KOPT-K1 (cell line): Measurements from ENCODE around the gene OR2T4.

Experiments
- H3K27ac ChIP-seq: fragments of 200-600 bp; sonication (generic); 2 replicates; pipeline ENCODE4 v1.5.1; 2016; ENCODE audit warnings: antibody characterized with exemption, mild to moderate bottlenecking, low read depth, low read length; ENCODE audit not compliant: poor library complexity, severe bottlenecking
- H3K36me3 ChIP-seq: fragments of 200-600 bp; sonication (generic); 2 replicates; pipeline ENCODE4 v1.5.1; 2017; ENCODE audit warnings: antibody characterized with exemption, mild to moderate bottlenecking, low read length, moderate library complexity; ENCODE audit not compliant: insufficient read depth
- H3K9me3 ChIP-seq: fragments of 200-600 bp; sonication (generic); 2 replicates; pipeline ENCODE4 v1.5.1; 2017; ENCODE audit warnings: antibody characterized with exemption, low read length, mild to moderate bottlenecking; ENCODE audit not compliant: insufficient read depth, poor library complexity, severe bottlenecking

Gene OR2T4

GRCh38 chr1:248361121-248361715 lies at the start of gene OR2T4:
Gene OR2T4, plus strand, starts transcription at chr1:248361665. Its CDS starts 0 bp downstream, at chr1:248361665.
- H3K36me3 ChIP-seq: no peaks in the 10 kb centered on the region
- no peaks in the 10 kb centered on the region for H3K9me3 ChIP-seq
- no peak within 1 kb of the TSS for H3K27ac ChIP-seq

GRCh38 chr1:248316796-248317195 lies 44.7 kb upstream of the OR2T4 start:
- peaks cover 20% of the 10 kb centered on the region for H3K9me3 ChIP-seq
- H3K36me3 ChIP-seq: no peaks in the 10 kb centered on the region
- no peak overlapping the region for H3K27ac ChIP-seq

GRCh38 chr1:248324468-248324867 lies 37.0 kb upstream of the OR2T4 start, which contains the start of gene OR2M7:
Gene OR2M7, minus strand, starts transcription at chr1:248324568. Its CDS starts 0 bp downstream, at chr1:248324568.
- no peaks in the 10 kb centered on the region for H3K9me3 ChIP-seq
- no peaks in the 10 kb centered on the region for H3K36me3 ChIP-seq
- H3K27ac ChIP-seq: no peak within 1 kb of the TSS

- Histone ChIP-seq H3K36me3 (no peaks in the 10 kb centered on the region), H3K9me3 (no peaks in the 10 kb centered on the region), H3K27ac (no peak overlapping the region)
Observed at GRCh38 chr1:248343451-248343850, 18.0 kb upstream of the OR2T4 start.

GRCh38 chr1:248348475-248348874 lies 13.0 kb upstream of the OR2T4 start, which contains the start of gene OR14C36:
Gene OR14C36, plus strand, starts transcription at chr1:248348775. Its CDS starts 0 bp downstream, at chr1:248348775.
- no peak within 1 kb of the TSS for H3K27ac ChIP-seq
- no peaks in the 10 kb centered on the region for H3K9me3 ChIP-seq
- H3K36me3 ChIP-seq: no peaks in the 10 kb centered on the region

GRCh38 chr1:248359415-248359814 lies 2.0 kb upstream of the OR2T4 start:
- H3K27ac ChIP-seq: no peak overlapping the region
- H3K36me3 ChIP-seq: no peaks in the 10 kb centered on the region
- no peaks in the 10 kb centered on the region for H3K9me3 ChIP-seq

- Histone ChIP-seq H3K36me3 (no peaks in the 10 kb centered on the region), H3K9me3 (no peaks in the 10 kb centered on the region), H3K27ac (no peak overlapping the region)
Observed at GRCh38 chr1:248366609-248367008, 5.1 kb downstream of the OR2T4 start.

- no peaks in the 10 kb centered on the region for H3K9me3 ChIP-seq
- H3K27ac ChIP-seq: no peak overlapping the region
- no peaks in the 10 kb centered on the region for H3K36me3 ChIP-seq
Observed at GRCh38 chr1:248372394-248372793, 10.9 kb downstream of the OR2T4 start.

- Histone ChIP-seq H3K36me3 (no peaks in the 10 kb centered on the region), H3K9me3 (no peaks in the 10 kb centered on the region), H3K27ac (no peak overlapping the region)
Observed at GRCh38 chr1:248373761-248374160, 12.3 kb downstream of the OR2T4 start.

GRCh38 chr1:248375446-248375845 lies 14.0 kb downstream of the OR2T4 start, which contains the start of gene OR2T6:
Gene OR2T6, plus strand, starts transcription at chr1:248375746. Its CDS starts 11,863 bp downstream, at chr1:248387609.
- no peaks in the 10 kb centered on the region for H3K36me3 ChIP-seq
- no peaks in the 10 kb centered on the region for H3K9me3 ChIP-seq
- no peak within 1 kb of the TSS for H3K27ac ChIP-seq

GRCh38 chr1:248376916-248377315 lies 15.5 kb downstream of the OR2T4 start:
- no peaks in the 10 kb centered on the region for H3K9me3 ChIP-seq
- H3K36me3 ChIP-seq: no peaks in the 10 kb centered on the region
- no peak overlapping the region for H3K27ac ChIP-seq

GRCh38 chr1:248380854-248381253 lies 19.4 kb downstream of the OR2T4 start:
- H3K36me3 ChIP-seq: no peaks in the 10 kb centered on the region
- H3K9me3 ChIP-seq: no peaks in the 10 kb centered on the region
- H3K27ac ChIP-seq: no peak overlapping the region

GRCh38 chr1:248388426-248388825 lies 27.0 kb downstream of the OR2T4 start:
- Histone ChIP-seq H3K36me3 (no peaks in the 10 kb centered on the region), H3K27ac (no peak overlapping the region), H3K9me3 (no peaks in the 10 kb centered on the region)

- Histone ChIP-seq H3K9me3 (no peaks in the 10 kb centered on the region), H3K27ac (no peak overlapping the region), H3K36me3 (no peaks in the 10 kb centered on the region)
Observed at GRCh38 chr1:248393050-248393449, 31.6 kb downstream of the OR2T4 start.

GRCh38 chr1:248402748-248403147 lies 41.3 kb downstream of the OR2T4 start, which contains the start of gene OR2T1:
Gene OR2T1, plus strand, starts transcription at chr1:248403048. Its CDS starts 3,100 bp downstream, at chr1:248406148.
- H3K36me3 ChIP-seq: no peaks in the 10 kb centered on the region
- H3K27ac ChIP-seq: no peak within 1 kb of the TSS
- H3K9me3 ChIP-seq: no peaks in the 10 kb centered on the region

GRCh38 chr1:248404024-248404423 lies 42.6 kb downstream of the OR2T4 start:
- Histone ChIP-seq H3K27ac (no peak overlapping the region), H3K36me3 (no peaks in the 10 kb centered on the region), H3K9me3 (no peaks in the 10 kb centered on the region)
